BLaER1 treated with 17β-estradiol and CSF1 and Interleukin-3, amounts not matched to agents 10 nM and 100 nM (cell line): ENCODE measurements around the gene CHMP1A.
A peak's percentile ranks its signal among the peaks of the same experiment; 100 is the strongest.

Source experiments
- H3K27ac ChIP-seq, 11 experiments: shearing (Covaris generic); formaldehyde crosslinking; 2 replicates each; pipeline ENCODE4 v1.8.1; 2022
- H3K27me3 ChIP-seq, 11 experiments: shearing (Covaris generic); formaldehyde crosslinking; 2 replicates each; pipeline ENCODE4 v1.8.1; 2022
- H3K36me3 ChIP-seq, 11 experiments: shearing (Covaris generic); formaldehyde crosslinking; 2 replicates each; pipeline ENCODE4 v1.8.1; 2022
- H3K4me1 ChIP-seq, 10 experiments: shearing (Covaris generic); formaldehyde crosslinking; 2 replicates each; pipeline ENCODE4 v1.8.1; 2022
- H3K4me2 ChIP-seq, 11 experiments: shearing (Covaris generic); formaldehyde crosslinking; 2 replicates each; pipeline ENCODE4 v1.8.1; 2022
- H3K4me3 ChIP-seq, 10 experiments: shearing (Covaris generic); formaldehyde crosslinking; 2 replicates each; pipeline ENCODE4 v1.8.1; 2022
- H3K9ac ChIP-seq, 11 experiments: shearing (Covaris generic); formaldehyde crosslinking; 2 replicates each; pipeline ENCODE4 v1.8.1; 2022
- H3K9me3 ChIP-seq, 11 experiments: shearing (Covaris generic); formaldehyde crosslinking; replicated peaks in 1 of 11; 2 replicates each; pipeline ENCODE4 v1.8.1; 2022
- H4K20me1 ChIP-seq, 11 experiments: shearing (Covaris generic); formaldehyde crosslinking; 2 replicates each; pipeline ENCODE4 v1.8.1; 2022
- Cebpa-rat ChIP-seq, 11 experiments: shearing (Covaris generic); IDR thresholded peaks; 2 replicates each; pipeline ENCODE4 v1.8.1; 2022

CHMP1A gene

GRCh38 chr16:89605186-89605970 lies 52.1 kb downstream of the CHMP1A start:
- peak overlapping the region in 5 of 11 experiments; percentile 3 to 69 (median 60); a peak in 8 of 22 replicates for H3K9ac ChIP-seq
- peak overlapping the region in 1 of 10 experiments; percentile 39; a peak in 2 of 20 replicates for H3K4me3 ChIP-seq
- H4K20me1 ChIP-seq = peaks cover 0 to 15% (median 0%) of the 10 kb centered on the region in 11 experiments; a peak in 4 of 22 replicates
- H3K27ac ChIP-seq = peak overlapping the region in 6 of 11 experiments; percentile 2 to 59 (median 17); a peak in 8 of 22 replicates
- peak overlapping the region in 10 of 11 experiments; percentile 38 to 93 (median 84); a peak in 20 of 22 replicates for H3K4me2 ChIP-seq
- H3K27me3 ChIP-seq = peaks cover 0 to 37% (median 0%) of the 10 kb centered on the region in 11 experiments; a peak in 7 of 22 replicates
- TF ChIP-seq Cebpa-rat (IDR thresholded peaks at IDR 0.05) = no peak
- no peaks in the 10 kb centered on the region for H3K36me3 ChIP-seq
- no peaks in the 10 kb centered on the region for H3K9me3 ChIP-seq
- peaks cover 38 to 82% (median 72%) of the 10 kb centered on the region in 10 experiments for H3K4me1 ChIP-seq

GRCh38 chr16:89604764-89605163 lies 52.7 kb downstream of the CHMP1A start:
- Histone ChIP-seq H4K20me1 (peaks cover 0 to 16% (median 0%) of the 10 kb centered on the region in 11 experiments; a peak in 4 of 22 replicates), H3K9me3 (no peaks in the 10 kb centered on the region), H3K36me3 (no peaks in the 10 kb centered on the region), H3K4me1 (peaks cover 38 to 82% (median 75%) of the 10 kb centered on the region in 10 experiments), H3K27ac (peak overlapping the region in 1 of 11 experiments; percentile 18; a peak in 1 of 22 replicates), H3K27me3 (peaks cover 0 to 37% (median 0%) of the 10 kb centered on the region in 11 experiments; a peak in 7 of 22 replicates), H3K4me2 (peak overlapping the region in 9 of 11 experiments; percentile 60 to 93 (median 87); a peak in 17 of 22 replicates), H3K9ac (peak overlapping the region in 5 of 11 experiments; percentile 3 to 69 (median 60); a peak in 5 of 22 replicates), H3K4me3 (no peak overlapping the region; a peak in 2 of 20 replicates)
- no peak for TF ChIP-seq Cebpa-rat (IDR thresholded peaks at IDR 0.05)

GRCh38 chr16:89602952-89603590 lies 54.4 kb downstream of the CHMP1A start:
- TF ChIP-seq Cebpa-rat (IDR thresholded peaks at IDR 0.05) = no peak
- Histone ChIP-seq H3K4me1 (peaks cover 33 to 74% (median 68%) of the 10 kb centered on the region in 10 experiments), H3K27ac (no peak overlapping the region; a peak in 1 of 22 replicates), H3K9ac (peak overlapping the region in 5 of 11 experiments; percentile 14 to 41 (median 35); a peak in 5 of 22 replicates), H4K20me1 (peaks cover 0 to 24% (median 0%) of the 10 kb centered on the region in 11 experiments; a peak in 4 of 22 replicates), H3K36me3 (no peaks in the 10 kb centered on the region), H3K27me3 (peaks cover 0 to 27% (median 0%) of the 10 kb centered on the region in 11 experiments; a peak in 7 of 22 replicates), H3K4me3 (peak overlapping the region in 2 of 10 experiments; percentile 15 to 48; a peak in 4 of 20 replicates), H3K9me3 (no peaks in the 10 kb centered on the region), H3K4me2 (peak overlapping the region; percentile 69 to 89 (median 81))

GRCh38 chr16:89602273-89602951 lies 55.1 kb downstream of the CHMP1A start:
- H3K9me3 ChIP-seq = no peaks in the 10 kb centered on the region
- peaks cover 27 to 68% (median 61%) of the 10 kb centered on the region in 10 experiments for H3K4me1 ChIP-seq
- H3K36me3 ChIP-seq = no peaks in the 10 kb centered on the region
- TF ChIP-seq Cebpa-rat (IDR thresholded peaks at IDR 0.05) = no peak
- peak overlapping the region in 7 of 11 experiments; percentile 1 to 41 (median 35); a peak in 8 of 22 replicates for H3K9ac ChIP-seq
- peak overlapping the region in 2 of 10 experiments; percentile 15 to 48; a peak in 5 of 20 replicates for H3K4me3 ChIP-seq
- H4K20me1 ChIP-seq = peaks cover 0 to 24% (median 0%) of the 10 kb centered on the region in 11 experiments; a peak in 4 of 22 replicates
- peaks cover 0 to 21% (median 0%) of the 10 kb centered on the region in 11 experiments; a peak in 7 of 22 replicates for H3K27me3 ChIP-seq
- peak overlapping the region; percentile 69 to 89 (median 81) for H3K4me2 ChIP-seq
- peak overlapping the region in 3 of 11 experiments; percentile 6 to 26 (median 10); a peak in 2 of 22 replicates for H3K27ac ChIP-seq

GRCh38 chr16:89601906-89602272 lies 55.6 kb downstream of the CHMP1A start:
- Histone ChIP-seq H3K36me3 (peaks cover 0 to 5% (median 0%) of the 10 kb centered on the region in 11 experiments; a peak in 4 of 22 replicates), H3K27ac (peak overlapping the region in 3 of 11 experiments; percentile 6 to 26 (median 10); a peak in 2 of 22 replicates), H3K4me3 (peak overlapping the region in 1 of 10 experiments; percentile 15; a peak in 2 of 20 replicates), H3K9me3 (no peaks in the 10 kb centered on the region), H3K27me3 (peaks cover 0 to 15% (median 0%) of the 10 kb centered on the region in 11 experiments; a peak in 4 of 22 replicates), H3K4me2 (peak overlapping the region; percentile 69 to 89 (median 81)), H3K4me1 (peaks cover 23 to 62% (median 56%) of the 10 kb centered on the region in 10 experiments), H3K9ac (peak overlapping the region in 4 of 11 experiments; percentile 2 to 41 (median 38); a peak in 4 of 22 replicates), H4K20me1 (peaks cover 0 to 29% (median 0%) of the 10 kb centered on the region in 11 experiments; a peak in 4 of 22 replicates)
- TF ChIP-seq Cebpa-rat (IDR thresholded peaks at IDR 0.05) = no peak

- H3K4me3 ChIP-seq = no peak overlapping the region
- H3K27me3 ChIP-seq = peaks cover 0 to 7% (median 0%) of the 10 kb centered on the region in 11 experiments; a peak in 4 of 22 replicates
- no peak for TF ChIP-seq Cebpa-rat (IDR thresholded peaks at IDR 0.05)
- no peak overlapping the region for H3K27ac ChIP-seq
- H3K4me2 ChIP-seq = no peak overlapping the region
- H3K9ac ChIP-seq = peak overlapping the region in 1 of 11 experiments; percentile 9; a peak in 1 of 22 replicates
- no peaks in the 10 kb centered on the region for H3K9me3 ChIP-seq
- peaks cover 0 to 34% (median 0%) of the 10 kb centered on the region in 11 experiments; a peak in 4 of 22 replicates for H4K20me1 ChIP-seq
- peaks cover 0 to 14% (median 8%) of the 10 kb centered on the region in 11 experiments; a peak in 17 of 22 replicates for H3K36me3 ChIP-seq
- H3K4me1 ChIP-seq = peaks cover 22 to 53% (median 47%) of the 10 kb centered on the region in 10 experiments
Observed at GRCh38 chr16:89600956-89601355, 56.6 kb downstream of the CHMP1A start.

GRCh38 chr16:89600427-89600826 lies 57.1 kb downstream of the CHMP1A start:
- H3K4me2 ChIP-seq = peak overlapping the region in 1 of 11 experiments; percentile 60; a peak in 2 of 22 replicates
- peaks cover 17 to 50% (median 43%) of the 10 kb centered on the region in 10 experiments for H3K4me1 ChIP-seq
- peak overlapping the region in 1 of 11 experiments; percentile 9; a peak in 1 of 22 replicates for H3K9ac ChIP-seq
- H3K4me3 ChIP-seq = no peak overlapping the region
- no peak overlapping the region for H3K27ac ChIP-seq
- H3K9me3 ChIP-seq = no peaks in the 10 kb centered on the region
- no peak for TF ChIP-seq Cebpa-rat (IDR thresholded peaks at IDR 0.05)
- H3K27me3 ChIP-seq = peaks cover 0 to 2% (median 0%) of the 10 kb centered on the region in 11 experiments; a peak in 1 of 22 replicates
- H4K20me1 ChIP-seq = peaks cover 0 to 35% (median 0%) of the 10 kb centered on the region in 11 experiments; a peak in 4 of 22 replicates
- peaks cover 0 to 20% (median 13%) of the 10 kb centered on the region in 11 experiments; a peak in 18 of 22 replicates for H3K36me3 ChIP-seq
